NK-92 (cell line): ENCODE data around the gene ZNF423.

Experiments
- DNase-seq: peaks from one replicate; lab custom pipeline; 2025; ENCODE audit not compliant: unreplicated experiment; lab: John Stamatoyannopoulos, UW

The ZNF423 gene

GRCh38 chr16:49755313-49755620 lies 100.6 kb downstream of the ZNF423 start:
- DNase-seq, result no peak

DNA sequence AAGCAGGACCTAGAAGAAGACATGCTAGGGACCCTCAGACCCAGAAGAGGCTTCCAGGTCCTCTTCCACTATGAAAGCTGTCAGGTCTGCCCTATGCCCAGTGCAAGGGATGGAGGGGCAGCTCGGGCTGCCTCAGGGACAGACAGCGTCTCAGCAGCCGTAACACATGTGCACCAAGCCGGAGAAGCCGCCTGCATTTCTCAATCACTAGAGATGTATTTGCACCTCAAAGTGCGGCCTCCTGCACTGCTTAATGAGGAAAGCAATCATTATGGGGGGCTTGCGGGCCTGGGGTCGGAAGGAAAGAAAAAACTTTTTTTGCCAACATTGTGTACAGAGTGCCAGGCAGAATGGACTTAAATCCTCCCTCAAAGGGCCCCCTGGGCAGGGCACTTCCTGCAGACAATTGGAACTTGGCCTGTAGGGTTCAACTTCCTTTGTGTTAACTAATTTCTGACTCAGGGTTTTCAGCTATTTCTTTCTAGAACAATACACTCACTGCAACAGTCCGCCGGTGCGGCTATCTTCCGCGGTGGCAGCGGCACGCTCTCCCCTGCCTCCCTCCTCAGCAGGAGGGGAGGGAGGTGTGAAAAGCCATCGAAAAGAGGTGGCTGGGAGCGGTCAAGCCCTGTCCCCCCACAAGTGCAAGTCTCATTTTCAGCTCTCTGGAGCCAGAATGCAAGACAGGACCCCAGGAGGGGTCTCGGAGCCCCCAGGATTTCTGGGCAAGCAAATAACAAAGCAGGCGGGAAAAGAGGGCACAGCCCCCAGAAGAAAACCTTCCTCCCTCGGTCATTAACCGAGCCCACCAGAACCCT lies 101.2 kb downstream of the ZNF423 start:
- no peak for DNase-seq

DNA sequence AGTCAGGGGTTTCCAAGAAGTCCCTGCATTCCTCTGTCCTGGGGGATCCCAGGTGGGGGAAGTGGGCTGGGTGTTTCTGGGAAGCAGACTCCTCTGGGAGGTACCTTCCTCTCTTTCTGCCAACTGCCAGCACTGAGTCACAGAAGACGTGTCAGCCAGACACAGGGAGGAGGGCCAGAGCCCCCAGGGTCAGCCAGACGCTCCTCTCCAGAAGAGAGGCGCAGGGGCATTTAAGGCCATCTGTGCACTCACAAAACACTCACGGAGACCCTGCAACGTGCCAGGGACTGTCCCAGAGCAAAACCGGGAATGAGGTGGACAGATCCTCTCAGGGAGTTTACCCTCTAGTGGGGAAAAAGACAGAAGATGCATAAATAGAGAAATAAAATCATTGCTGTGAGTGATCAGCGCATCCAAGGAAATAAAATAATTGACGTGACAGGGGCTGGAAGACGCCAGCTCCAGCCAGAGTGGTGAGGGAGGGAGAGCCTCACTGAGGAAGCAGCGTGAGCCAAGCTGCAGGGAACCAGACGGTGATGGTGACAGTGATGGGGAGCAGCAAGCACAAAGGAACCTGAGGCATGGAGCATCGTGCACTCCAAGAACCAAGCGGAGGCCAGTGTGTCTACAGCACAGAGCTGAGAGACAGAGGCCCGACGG lies 105.4 kb downstream of the ZNF423 start:
- no peak for DNase-seq

DNA sequence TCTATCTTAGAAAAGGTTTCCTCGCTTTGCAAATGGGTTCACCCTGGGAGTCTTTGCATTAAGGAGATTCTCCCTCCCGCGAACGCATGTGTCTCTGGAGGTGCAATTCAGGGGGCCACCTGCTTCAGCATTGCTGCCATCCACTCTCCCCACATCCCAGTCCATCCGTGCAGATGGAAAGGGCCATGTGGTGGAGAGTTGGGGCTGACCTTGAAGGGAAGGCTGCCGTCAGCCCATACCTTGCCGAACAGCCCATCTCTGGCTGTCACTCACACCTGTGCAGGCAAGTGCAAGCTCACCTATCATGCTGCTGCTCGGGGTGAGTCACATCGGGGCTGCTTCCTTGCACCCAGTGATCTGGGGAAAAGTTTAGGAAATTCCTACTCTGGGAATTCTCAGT lies 106.1 kb downstream of the ZNF423 start:
- no peak for DNase-seq

- no peak for DNase-seq
Observed at GRCh38 chr16:49748322-49748721, 107.6 kb downstream of the ZNF423 start.

GRCh38 chr16:49747654-49748053 lies 108.3 kb downstream of the ZNF423 start:
- no peak for DNase-seq

DNA sequence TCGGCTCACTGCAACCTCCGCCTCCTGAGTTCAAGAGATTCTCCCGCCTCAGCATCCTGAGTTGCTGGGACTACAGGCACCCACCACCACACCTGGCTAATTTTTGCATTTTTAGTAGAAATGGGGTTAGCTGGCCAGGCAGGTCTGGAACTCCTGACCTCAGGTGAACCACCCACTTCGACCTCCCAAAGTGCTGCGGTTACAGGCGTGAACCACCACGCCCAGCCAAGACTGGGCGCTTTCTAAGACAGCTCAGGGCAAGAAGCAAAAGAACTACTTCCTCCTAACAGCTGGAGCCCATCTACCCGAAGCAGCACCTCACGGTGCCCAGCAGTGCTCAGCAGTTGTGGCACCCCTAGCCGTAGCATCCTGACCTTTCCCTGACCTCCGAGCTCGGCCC lies 109.4 kb downstream of the ZNF423 start:
- no peak for DNase-seq

DNA sequence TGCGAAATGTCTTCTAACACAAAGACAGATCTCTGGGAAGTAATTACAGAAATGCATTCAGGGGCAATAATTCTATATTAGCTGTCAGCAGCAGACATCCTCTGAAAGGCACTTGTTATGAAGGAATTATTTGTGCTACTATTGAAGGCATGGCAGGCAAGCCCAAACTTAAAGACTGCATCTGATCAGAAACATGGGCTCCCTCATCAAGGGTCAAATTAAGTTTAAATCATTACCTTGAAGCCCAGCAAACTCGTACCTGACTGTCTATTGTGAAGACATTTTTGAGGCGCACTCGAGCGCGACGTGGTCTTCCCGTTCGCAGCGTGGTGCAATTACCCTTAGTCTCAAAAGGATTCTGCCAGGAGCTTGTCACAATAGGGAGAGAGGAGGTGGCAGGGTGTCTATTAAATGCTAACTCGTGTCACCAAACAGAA lies 110.6 kb downstream of the ZNF423 start:
- no peak for DNase-seq

GRCh38 chr16:49744244-49745220 lies 111.4 kb downstream of the ZNF423 start:
- DNase-seq, result no peak

- DNase-seq, result no peak
Observed at GRCh38 chr16:49743658-49744057, 112.3 kb downstream of the ZNF423 start.

DNA sequence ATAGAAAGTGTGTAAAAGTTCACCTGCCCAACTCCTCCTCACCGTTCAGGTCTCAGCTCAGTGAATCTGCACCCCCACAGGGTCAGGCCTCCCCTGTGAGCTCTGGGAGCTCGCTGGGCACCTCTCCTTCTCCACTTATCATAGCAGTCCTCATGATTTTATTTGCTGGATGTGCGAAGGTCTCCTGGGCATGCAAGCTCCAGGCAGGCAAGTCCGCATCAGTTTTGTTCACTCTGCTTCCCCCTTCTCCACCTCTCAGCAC lies 112.8 kb downstream of the ZNF423 start:
- no peak for DNase-seq

GRCh38 chr16:49742428-49743202 lies 113.3 kb downstream of the ZNF423 start:
- DNase-seq, result no peak

- no peak for DNase-seq
Observed at GRCh38 chr16:49740256-49740655, 115.7 kb downstream of the ZNF423 start.

- DNase-seq, result no peak
Observed at GRCh38 chr16:49739381-49739780, 116.5 kb downstream of the ZNF423 start.

DNA sequence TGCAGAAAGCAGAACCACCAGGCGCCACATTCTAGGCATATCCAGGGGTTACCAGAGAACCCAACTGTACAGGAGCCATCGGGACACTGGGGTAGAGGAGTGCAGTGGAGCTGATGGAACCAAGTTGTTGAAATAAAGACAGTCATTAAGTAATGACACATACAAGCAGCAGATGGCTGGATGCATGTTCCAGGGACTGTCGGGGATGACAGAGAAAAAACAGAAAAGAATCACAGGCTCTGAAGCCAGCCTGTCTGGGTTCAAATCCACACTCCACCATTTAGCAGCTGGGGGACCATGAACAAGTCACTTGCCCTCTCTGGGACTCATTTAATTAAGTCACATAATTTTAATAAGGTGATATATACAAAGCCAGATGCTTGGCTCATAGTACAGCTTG lies 117.1 kb downstream of the ZNF423 start:
- no peak for DNase-seq

DNA sequence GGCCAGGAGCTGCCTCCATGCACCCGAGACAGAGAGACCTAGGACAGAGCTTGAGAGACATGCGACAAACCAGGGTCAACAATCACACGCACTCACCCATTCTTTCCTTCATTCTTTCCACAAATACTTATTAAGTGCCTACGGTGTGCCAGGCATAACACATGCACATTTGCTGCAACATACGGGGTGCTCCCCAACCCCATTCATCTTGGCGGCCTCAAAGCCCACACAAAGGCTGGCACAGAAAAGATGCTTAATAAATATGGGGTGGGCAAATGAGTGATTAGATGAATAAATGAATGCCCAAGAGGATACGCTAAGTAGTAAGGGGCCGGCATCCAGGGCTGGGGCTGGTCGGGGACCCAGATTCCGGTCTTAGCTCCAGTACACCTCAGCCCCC lies 117.9 kb downstream of the ZNF423 start:
- no peak for DNase-seq

DNA sequence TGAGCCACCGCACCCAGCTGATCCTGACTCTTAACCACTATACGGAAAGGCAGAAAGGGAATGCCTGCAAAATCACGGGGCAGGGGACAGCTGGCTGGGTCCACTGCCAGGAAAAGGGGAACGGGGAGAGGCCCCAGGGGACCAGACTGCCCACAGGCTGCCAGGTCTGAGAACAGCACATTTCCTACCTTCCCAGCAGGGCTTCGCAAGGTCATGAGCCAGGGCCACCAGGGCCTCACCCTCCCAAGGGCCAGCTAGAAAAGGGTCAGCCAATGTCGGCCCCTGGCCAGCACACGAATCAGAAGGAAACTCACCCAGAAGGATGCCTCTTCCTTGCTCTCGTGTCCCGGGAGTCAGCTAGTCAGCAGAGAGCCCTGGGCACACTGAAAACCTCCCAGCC lies 118.4 kb downstream of the ZNF423 start:
- no peak for DNase-seq

GRCh38 chr16:49734331-49734730 lies 121.6 kb downstream of the ZNF423 start:
- no peak for DNase-seq

- DNase-seq, result no peak
Observed at GRCh38 chr16:49733313-49734009, 122.5 kb downstream of the ZNF423 start.

GRCh38 chr16:49731911-49732310 lies 124.0 kb downstream of the ZNF423 start:
- no peak for DNase-seq

GRCh38 chr16:49730772-49731171 lies 125.1 kb downstream of the ZNF423 start:
- no peak for DNase-seq
